Suppressor macrophage treated with lipopolysaccharide for 4 hours (primary cell): Measurements from ENCODE around the gene PLCB2.

Experiments
- DNase-seq: peaks from one replicate; pipeline ENCODE4 v3.0.0-alpha.2; 2020

PLCB2 gene

GRCh38 chr15:40247406-40247971 is 60.2 kb downstream of the PLCB2 start:
- DNase-seq = no peak

- no peak for DNase-seq
These were observed 61.0 kb downstream of the PLCB2 start for GRCh38 chr15:40246496-40247280.

GRCh38 chr15:40245666-40246450 is 61.9 kb downstream of the PLCB2 start:
- no peak for DNase-seq

- DNase-seq = no peak
These were observed 62.7 kb downstream of the PLCB2 start for GRCh38 chr15:40244961-40245523.

- no peak for DNase-seq
These were observed 64.5 kb downstream of the PLCB2 start for GRCh38 chr15:40243126-40243810.

- DNase-seq = no peak
These were observed 65.1 kb downstream of the PLCB2 start for GRCh38 chr15:40242601-40243000.

- no peak for DNase-seq
These were observed 65.5 kb downstream of the PLCB2 start for GRCh38 chr15:40242213-40242599.

- no peak for DNase-seq
These were observed 66.2 kb downstream of the PLCB2 start for GRCh38 chr15:40241269-40242212.

GRCh38 chr15:40240619-40241221 is 67.0 kb downstream of the PLCB2 start:
- DNase-seq = no peak

- no peak for DNase-seq
These were observed 67.8 kb downstream of the PLCB2 start for GRCh38 chr15:40239693-40240618.

GRCh38 chr15:40239404-40239692 is 68.4 kb downstream of the PLCB2 start:
- DNase-seq = no peak

GRCh38 chr15:40238532-40239403 is 69.0 kb downstream of the PLCB2 start, which contains the start of gene PAK6:
Gene PAK6, plus strand, starts transcription at chr15:40239063. Its CDS starts 25,723 bp downstream, at chr15:40264786.
- peak; percentile 33 for DNase-seq
